Choroid plexus epithelial cell (primary cell): Measurements from ENCODE around the gene PLRG1.

ENCODE experiments used
- DNase-seq: peaks from one replicate; pipeline ENCODE4 v3.0.0-alpha.2; 2010; ENCODE audit warnings: low read depth
- H3K4me3 ChIP-seq: 2 replicates; pipeline ENCODE4 v1.5.1; 2011; ENCODE audit warnings: low read depth, mild to moderate bottlenecking, control low read depth, low read length, moderate library complexity
- CTCF ChIP-seq: conservative IDR thresholded peaks from 2 replicates; pipeline ENCODE4 v1.5.1; 2011; ENCODE audit warnings: low read depth, mild to moderate bottlenecking, control low read depth, inconsistent platforms, low read length, moderate library complexity

The PLRG1 gene

GRCh38 chr4:154560824-154561231 is 10.6 kb upstream of the PLRG1 start:
- no peak overlapping the region for H3K4me3 ChIP-seq
- no peak for TF ChIP-seq CTCF
- DNase-seq, result peak; percentile 88

- DNase-seq, result peak; percentile 14
- TF ChIP-seq CTCF, result no peak
- H3K4me3 ChIP-seq, result no peak overlapping the region
Observed at GRCh38 chr4:154560419-154560801, 10.2 kb upstream of the PLRG1 start.

GRCh38 chr4:154559494-154560418 is 9.6 kb upstream of the PLRG1 start:
- peak; percentile 86 for DNase-seq

GRCh38 chr4:154559141-154559493 is 8.9 kb upstream of the PLRG1 start:
- no peak overlapping the region for H3K4me3 ChIP-seq
- DNase-seq, result no peak
- no peak for TF ChIP-seq CTCF

More at GRCh38 chr4:154559494-154560418, 9.6 kb upstream of the PLRG1 start:
- TF ChIP-seq CTCF, result peak; percentile 79
- no peak overlapping the region for H3K4me3 ChIP-seq

GRCh38 chr4:154551872-154552686 is 1.9 kb upstream of the PLRG1 start:
- peak; percentile 94 for TF ChIP-seq CTCF
- peak; percentile 95 for DNase-seq
- no peak overlapping the region for H3K4me3 ChIP-seq

- no peak overlapping the region for H3K4me3 ChIP-seq
- TF ChIP-seq CTCF, result peak; percentile 47
- DNase-seq, result no peak
Observed at GRCh38 chr4:154545689-154546088, 4.5 kb downstream of the PLRG1 start.
